GM12878 (cell line): ENCODE results near the gene LRRC4.

Source experiments
- CHD2 ChIP-seq: IDR thresholded peaks from 2 replicates; pipeline ENCODE4 v1.6.1; 2011; ENCODE audit warnings: low read depth, low read length, improper control_type of control experiment, borderline replicate concordance
- CTCF ChIP-seq, 3 experiments: IDR thresholded peaks in 2 of 3; conservative IDR thresholded peaks in 1 of 3; 2 replicates each; pipeline ENCODE4 v1.5.1; 2011; ENCODE audit warnings: low read depth in 3 of 3, low read length in 3 of 3, mild to moderate bottlenecking in 3 of 3, control low read depth in 2 of 3, moderate library complexity in 2 of 3, inconsistent platforms in 1 of 3, mixed read lengths in 1 of 3; ENCODE audit not compliant: control insufficient read depth in 2 of 3, insufficient read depth in 1 of 3; ENCODE audit errors: extremely low read depth in 1 of 3
- DPF2 ChIP-seq: fragments of 450-650 bp; IDR thresholded peaks from 2 replicates; pipeline ENCODE4 v1.6.1; 2017; ENCODE audit warnings: mild to moderate bottlenecking
- EP300 ChIP-seq, 2 experiments: fragments of 150-350 bp in 1 of 2; IDR thresholded peaks; 2 replicates each; pipeline ENCODE4 v1.6.1; 2011 to 2012; ENCODE audit warnings: low read depth in 2 of 2, low read length in 2 of 2, borderline replicate concordance in 1 of 2, improper control_type of control experiment in 1 of 2, inconsistent platforms in 1 of 2; ENCODE audit not compliant: control insufficient read depth in 1 of 2
- MAX ChIP-seq: IDR thresholded peaks from 2 replicates; pipeline ENCODE4 v1.6.1; 2012; ENCODE audit warnings: low read depth, low read length, improper control_type of control experiment
- NFIC ChIP-seq: IDR thresholded peaks from 2 replicates; pipeline ENCODE4 v1.6.1; 2012; ENCODE audit warnings: low read depth, mild to moderate bottlenecking, inconsistent platforms, low read length, moderate library complexity
- POLR2A ChIP-seq: IDR thresholded peaks from 2 replicates; pipeline ENCODE4 v1.6.1; 2011; ENCODE audit warnings: low read depth, mild to moderate bottlenecking, low read length
- RBBP5 ChIP-seq: fragments of 200-600 bp; sonication (generic); conservative IDR thresholded peaks from 2 replicates; pipeline ENCODE4 v1.6.1; 2016
- REST ChIP-seq: IDR thresholded peaks from 2 replicates; pipeline ENCODE4 v1.6.1; 2012; ENCODE audit warnings: mild to moderate bottlenecking, low read depth, low read length
- SMC3 ChIP-seq: IDR thresholded peaks from 2 replicates; pipeline ENCODE4 v1.6.1; 2011; ENCODE audit warnings: low read length, improper control_type of control experiment, borderline replicate concordance
- TAF1 ChIP-seq: IDR thresholded peaks from 2 replicates; pipeline ENCODE4 v1.6.1; 2011; ENCODE audit warnings: mild to moderate bottlenecking, low read depth, low read length, borderline replicate concordance
- YY1 ChIP-seq: IDR thresholded peaks from 2 replicates; pipeline ENCODE4 v1.6.1; 2011; ENCODE audit warnings: low read depth, mild to moderate bottlenecking, low read length

GRCh38 chr7:128071801-128072200 lies 40.6 kb upstream of the LRRC4 start:
- TF ChIP-seq NFIC (no peak), YY1 (no peak), CTCF (IDR thresholded peaks at IDR 0.05 in 2 of 3, conservative IDR thresholded peaks at IDR 0.05 in 1 of 3; ENCODE audit: control insufficient read depth in 2 of 3, extremely low read depth in 1 of 3, insufficient read depth in 1 of 3, low read depth in 3 of 3, low read length in 3 of 3) (no peak), MAX (no peak), POLR2A (no peak), EP300 (IDR thresholded peaks at IDR 0.05; ENCODE audit: borderline replicate concordance in 1 of 2, control insufficient read depth in 1 of 2, low read depth in 2 of 2, low read length in 2 of 2) (no peak), TAF1 (no peak), RBBP5 (no peak), REST (no peak), SMC3 (no peak), DPF2 (no peak), CHD2 (no peak)
